Ureter (tissue), 1 donor: Measurements from ENCODE around the gene BMP5. TPM values are rescaled to one million over a fixed set of nuclear protein-coding genes. Genes with fewer than 3 reads are reported as not detected.

Experiments
- DNase-seq: peaks from one replicate; pipeline ENCODE4 v3.0.0-alpha.2; 2020; ENCODE audit warnings: low spot score
- total RNA-seq: library from RNA; stranded (reverse); gene quantifications from one replicate; pipeline ENCODE4 v1.2.4, GENCODE V29; 2023
- donor health status: DM: yes; HTN: yes; CAD: no.

BMP5 gene
- total RNA-seq, 1 donor from 2014 or later: 1.7 TPM

DNA sequence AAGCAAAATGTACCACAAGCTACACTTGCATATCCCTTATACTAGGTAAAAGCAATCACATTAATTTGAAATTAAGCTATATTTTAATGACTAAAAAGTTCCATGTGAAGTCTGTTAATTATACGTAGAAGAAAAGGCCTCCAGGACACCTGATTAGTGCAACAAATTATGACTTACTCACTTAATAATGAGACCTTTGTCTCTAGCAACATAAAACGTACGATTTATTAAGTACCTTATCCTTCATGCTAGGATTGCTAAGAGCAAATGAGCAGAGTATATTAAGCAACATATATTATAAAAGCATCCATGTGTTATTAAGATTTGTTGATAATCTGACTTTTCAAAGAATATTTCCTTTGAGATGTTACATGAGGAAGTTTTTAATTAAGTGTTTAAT lies 2.5 kb downstream of the BMP5 start:
- no peak for DNase-seq

DNA sequence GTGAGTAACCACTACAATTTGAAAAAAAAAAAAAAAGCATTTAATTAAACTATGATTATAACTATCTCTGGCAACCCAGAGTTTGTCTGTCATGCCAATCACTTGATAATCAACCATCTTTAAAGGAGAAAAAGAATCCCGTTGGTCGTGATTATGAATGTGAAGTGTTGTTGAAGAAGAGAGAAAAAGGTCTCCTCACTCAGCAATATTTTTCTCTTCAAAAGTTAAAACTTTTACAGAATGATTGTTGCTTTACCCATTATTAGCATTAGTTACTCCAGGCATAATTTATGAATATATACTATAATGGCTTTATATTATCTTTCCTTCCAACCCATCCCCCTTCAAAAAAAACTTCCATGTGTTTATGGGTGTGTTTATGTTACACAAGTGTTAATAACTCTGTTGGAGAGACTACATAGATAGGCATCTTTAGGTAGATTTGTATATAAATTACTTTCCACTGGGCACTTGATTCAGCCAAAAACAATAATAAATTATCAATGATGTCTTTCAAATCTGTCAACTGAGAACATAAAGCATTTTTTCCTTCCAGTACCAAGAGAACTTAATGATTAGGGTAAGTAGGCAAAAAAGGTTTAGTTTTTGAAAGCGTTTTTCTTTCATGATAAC lies 5.1 kb downstream of the BMP5 start:
- DNase-seq: no peak

DNA sequence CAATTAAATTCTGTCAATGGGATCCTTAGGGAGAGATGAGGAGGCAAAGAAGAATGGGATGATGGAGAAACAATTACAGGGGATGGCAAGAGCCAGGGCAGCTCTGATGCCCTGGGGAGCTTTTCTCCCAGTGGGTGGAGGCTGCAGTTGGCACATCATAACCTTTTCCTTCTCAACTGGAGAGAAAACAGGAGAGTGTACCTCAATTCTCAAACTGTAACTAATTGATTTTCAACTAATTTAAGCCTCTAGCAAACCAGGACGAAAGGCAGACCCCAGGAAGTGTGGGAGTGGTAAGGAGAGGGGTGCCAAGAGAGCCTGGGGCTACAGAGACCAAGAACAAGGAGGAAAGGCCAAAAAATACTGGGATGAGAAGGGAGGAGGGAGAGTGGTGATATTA lies 5.7 kb downstream of the BMP5 start:
- DNase-seq: no peak

DNA sequence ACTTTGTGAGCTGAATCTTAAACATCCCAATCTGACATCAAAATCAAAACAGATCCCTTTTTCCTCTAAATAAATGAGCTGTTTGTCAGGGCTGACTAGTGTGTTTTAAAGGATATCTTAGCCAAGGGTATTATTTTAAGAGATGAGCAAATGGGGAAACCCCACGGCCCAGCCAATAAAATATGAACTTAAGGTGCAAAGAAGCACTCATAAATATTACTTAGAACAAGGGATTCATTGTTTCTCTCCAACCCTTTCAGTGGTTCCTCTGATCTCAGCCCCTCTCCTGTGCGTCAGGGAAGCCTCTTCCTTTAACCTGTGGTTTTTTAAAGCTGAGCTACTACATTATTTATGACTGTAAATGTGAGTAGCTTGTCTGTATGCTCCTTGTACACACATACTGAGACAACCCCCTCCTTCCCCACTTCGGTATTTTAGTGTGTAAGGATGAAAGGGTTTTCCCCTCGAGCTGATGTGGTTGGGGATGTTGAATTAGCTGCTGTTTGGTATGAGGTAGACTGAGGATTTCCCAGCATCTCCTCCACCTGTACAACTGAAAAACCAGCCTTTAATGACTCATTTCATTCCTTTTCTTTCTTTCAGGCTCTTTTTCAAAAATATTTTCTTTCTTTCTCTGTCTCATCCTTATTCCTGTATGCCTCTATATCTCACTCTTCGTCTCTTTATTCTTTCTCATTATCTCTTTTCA lies 6.5 kb downstream of the BMP5 start:
- DNase-seq: no peak

DNA sequence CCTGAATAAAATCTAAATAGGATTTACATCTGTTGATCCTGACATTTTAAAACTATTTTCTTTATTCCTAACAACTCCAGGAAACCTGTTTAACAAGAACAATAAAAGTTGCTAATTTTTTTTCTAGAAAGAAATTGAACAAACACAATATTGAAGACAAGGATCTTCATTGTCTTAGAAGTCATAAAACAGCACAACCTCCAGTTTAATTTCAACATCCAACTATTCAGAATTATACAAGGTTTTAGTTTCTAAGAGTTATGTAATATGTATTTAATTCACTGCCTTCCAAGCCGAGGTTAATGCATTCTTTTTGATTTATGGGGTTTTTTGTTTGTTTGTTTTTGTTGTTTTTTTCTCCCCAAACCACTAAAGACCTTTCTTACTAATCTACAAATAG lies 7.2 kb downstream of the BMP5 start:
- no peak for DNase-seq

DNA sequence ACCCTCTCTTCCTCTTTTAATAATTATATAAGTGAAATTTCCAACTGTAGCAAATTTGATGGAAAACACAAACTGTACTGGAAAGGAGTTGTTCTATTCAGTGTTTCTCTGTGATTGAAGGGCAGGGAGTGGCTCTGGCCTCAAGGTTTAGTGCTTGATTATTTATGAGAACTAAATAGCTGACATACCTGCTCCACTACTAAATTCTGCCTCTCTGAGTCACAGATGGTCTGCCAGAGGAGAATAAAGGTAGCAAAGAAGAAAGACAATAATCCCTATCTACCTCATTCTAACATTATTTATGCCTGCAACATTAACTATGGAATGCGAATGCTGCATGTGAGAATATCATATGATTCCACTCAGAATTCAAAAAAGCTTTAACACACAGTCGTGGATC lies 9.3 kb downstream of the BMP5 start:
- no peak for DNase-seq

DNA sequence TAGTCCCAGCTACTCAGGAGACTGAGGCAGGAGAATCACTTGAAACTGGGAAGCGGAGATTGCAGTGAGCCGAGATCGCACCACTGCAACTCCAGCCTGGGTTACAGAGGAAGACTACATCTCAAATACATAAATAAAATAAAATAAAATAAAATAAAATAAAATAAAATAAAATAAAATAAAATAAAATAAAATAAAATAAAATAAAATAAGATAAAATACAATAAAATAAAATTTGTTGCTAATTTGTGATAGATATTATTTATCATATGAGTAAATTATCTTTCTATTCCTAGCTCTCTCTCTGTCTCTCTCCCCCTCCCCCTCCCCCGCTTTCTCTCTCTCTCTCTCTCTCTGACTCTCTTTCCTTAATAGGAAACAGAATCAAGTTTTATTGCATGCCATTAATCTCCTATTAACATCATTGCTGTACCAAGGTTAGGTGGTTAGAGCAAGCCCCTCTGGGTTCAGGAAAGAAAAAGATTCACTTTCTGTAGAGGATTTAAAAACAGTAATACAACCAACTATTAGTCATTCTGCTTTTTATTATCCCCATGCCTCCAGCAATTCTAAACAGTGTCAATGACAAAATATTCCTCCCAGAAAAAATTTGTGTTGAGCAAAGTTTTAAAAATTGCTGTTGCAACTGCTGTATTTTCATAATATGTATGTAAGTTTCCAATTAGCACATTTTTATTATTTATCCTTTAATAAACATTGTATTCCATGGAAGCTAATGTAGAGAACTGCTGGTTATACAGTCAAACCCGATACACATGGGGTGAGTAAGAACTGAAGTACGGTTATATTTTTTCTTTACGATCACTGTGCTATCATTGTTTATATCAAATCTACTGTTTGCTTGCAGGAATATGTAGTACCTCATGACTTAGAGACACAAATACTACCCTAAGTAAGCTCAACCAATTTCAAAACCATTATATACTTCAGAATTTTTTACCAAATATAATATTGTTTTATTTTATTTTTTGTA lies 22.1 kb downstream of the BMP5 start:
- no peak for DNase-seq

DNA sequence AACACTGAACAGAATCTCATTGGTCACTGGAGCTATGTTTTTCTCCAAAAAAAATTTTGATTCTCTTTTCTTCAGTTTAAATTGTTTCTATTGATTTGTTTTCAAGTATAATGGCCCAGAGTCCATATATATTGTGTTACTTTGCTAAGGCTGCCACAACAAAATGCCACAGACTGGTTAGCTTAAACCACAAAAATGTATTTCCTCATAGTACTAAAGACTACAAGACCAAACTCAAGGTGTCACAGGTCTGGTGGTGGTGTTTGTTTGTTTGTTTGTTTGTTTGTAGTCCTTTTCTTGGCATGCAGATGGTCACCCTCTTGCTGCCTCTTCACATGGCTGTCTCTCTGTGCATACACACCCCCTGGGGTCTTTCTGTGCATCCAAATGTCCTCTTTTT lies 34.0 kb downstream of the BMP5 start:
- no peak for DNase-seq

DNA sequence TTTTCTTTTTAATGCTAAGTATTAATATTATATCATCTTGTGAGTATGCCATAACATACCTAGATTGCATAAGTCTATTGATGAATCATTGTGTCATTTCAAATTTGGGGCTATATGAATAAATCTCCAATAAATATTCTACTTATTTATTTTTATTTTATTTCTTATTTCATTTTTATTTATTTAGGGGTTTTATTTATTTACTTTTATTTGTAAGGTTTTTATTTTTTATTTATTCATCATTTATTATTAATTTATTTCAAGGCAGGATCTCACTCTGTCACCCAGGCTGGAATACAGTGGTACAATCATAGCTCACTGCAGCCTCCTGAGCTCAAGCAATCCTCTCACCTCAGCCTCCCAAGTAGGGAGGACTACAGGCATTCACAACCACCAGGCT lies 36.3 kb downstream of the BMP5 start:
- DNase-seq: no peak

DNA sequence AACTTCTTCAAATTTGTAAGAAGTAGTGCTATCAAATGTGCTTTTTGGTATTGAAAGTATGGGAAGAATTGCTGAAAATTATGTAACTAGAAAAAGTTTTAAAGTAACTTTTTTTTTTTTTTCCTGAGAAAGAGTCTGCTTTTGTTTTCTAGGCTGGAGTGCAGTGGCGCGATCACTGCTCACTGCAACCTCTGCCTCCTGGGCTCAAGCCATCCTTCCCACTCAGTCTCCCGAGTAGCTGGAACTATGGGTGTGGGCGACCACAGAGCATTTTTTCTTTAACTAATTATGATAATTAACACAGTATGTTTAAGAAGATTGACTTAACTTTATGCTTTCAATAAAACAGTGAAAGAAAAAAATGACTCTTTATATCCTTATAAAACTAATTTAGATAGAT lies 38.4 kb downstream of the BMP5 start:
- DNase-seq: no peak

DNA sequence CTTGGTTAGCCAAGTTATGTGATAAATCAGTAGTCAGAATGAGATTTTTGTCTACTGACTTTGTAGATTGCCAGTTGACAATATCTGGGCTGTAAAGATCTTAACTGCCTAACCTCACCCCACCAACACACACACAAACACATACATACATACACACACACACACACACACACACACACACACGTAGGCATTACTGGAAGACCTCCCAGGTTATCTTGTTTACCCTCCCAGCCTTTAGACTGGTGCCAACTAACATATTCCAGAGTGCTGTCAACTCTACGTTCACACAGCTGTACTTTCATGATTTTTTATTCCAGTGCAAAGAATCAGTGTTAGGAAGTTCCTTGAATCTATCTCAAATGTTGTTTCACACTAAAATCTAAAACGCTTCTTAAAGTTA lies 38.9 kb downstream of the BMP5 start:
- no peak for DNase-seq

DNA sequence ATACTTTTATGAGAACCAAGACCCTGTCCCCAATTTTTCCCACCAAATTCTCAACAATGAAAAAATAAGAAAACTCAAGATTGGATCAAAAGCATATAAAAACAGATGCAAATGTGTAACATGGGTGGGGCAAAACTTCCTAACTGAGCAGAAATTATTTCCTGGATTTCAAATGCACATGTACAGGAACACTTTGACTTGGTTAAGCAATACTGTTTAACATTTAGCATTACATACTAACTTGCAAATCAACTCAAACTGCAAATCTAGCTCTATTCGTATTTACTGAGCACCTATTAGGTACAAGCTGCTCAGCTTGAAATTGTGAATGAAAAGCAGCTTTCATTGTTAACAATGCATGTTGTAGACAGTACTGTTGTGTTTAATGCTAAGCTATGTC lies 40.2 kb downstream of the BMP5 start:
- no peak for DNase-seq

DNA sequence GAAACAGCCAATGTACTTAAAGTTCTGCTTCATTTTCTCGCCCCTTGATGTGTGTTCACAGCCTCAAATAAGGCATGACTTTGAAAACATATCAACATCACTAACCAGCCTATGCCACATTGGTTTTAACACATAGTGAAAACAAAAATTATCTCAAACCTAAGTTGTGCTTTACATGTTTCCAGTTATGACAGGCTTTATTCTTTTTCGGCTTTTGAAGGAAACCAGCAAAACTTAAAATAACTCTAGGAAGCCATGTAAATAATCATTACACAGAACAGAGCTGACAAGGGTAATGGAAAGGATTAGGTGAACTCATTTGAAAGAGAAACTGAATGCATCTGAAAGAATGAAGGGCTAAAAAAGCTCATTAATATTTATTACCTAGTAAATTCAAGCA lies 42.1 kb downstream of the BMP5 start:
- DNase-seq: no peak

DNA sequence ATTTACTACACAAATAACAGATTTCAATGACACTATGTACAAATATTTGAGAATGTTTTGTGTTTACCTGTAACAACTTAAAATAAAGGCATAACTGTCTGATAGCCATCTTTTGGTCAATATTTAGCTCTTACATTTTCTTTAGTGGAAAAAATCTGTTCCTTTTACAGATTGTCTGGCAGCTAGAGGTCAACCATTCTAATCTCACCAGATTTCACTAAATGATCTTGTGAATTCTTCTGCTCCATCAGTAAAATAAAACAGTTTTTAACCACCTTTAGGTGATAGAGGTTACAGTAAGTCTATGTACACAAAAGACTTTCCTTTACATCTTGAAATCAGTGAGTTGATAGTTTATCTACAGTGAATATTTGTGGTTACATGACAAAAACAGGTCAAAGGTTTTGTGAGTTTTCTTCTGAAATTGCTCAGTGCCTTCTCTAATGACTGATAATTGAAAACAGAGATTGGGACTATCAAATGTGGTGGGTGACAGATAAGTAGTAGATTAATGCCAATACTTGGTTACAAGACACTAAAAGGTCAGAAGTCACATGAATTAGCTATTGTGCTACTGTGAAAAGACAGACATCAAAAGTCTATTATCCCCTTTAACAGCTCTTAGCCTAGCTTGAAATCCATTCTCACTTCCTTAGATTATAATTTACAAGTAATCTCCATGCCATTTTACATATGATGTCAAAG lies 47.4 kb downstream of the BMP5 start:
- no peak for DNase-seq

DNA sequence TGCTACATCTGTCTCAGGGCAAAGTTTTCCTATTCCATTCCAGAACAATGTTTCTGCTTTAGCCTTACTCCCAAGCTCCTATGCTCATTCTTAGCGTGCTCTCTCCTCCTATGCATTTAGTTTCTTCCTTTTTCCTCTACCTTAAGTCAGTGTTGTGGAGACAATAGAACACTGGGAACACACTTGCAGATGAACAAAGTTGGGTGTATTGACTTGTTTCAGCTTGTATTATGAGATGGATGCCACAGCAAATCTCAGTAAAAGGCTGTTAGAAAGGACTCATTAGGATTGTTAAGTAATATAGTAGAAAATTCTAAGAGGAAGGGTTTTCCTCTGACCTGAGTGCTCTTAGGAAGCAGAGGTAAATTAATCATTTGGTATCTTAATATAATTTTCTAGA lies 48.4 kb downstream of the BMP5 start:
- no peak for DNase-seq

DNA sequence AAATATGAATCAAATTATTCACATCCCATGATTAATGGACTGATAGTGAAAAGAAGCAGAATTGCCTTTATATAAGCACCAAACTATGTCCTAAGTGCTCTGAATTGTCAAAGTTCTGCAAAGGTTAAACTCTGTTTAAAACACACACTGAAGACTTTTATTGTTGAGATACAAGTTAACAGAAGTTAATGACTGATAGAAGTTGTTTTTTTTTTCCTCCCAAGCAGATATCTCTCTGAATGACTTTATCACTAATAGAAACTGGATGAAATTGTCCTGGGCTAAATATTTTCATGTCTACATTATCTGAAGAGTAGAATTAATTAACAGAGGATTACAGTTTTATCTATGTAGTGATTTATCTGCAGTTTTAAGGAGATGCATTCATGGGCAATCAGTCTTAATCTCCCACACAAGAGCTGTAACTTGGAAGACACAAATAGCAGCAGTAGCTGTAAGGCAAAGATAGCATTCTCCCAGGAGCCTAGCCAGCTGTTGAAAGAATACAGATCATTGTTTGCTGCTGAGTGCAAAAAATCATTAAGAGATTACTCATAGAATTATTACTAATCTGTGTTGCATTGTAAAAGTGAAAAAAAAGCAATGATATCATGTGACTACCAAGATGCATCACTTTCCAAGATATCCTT lies 49.9 kb downstream of the BMP5 start:
- no peak for DNase-seq

DNA sequence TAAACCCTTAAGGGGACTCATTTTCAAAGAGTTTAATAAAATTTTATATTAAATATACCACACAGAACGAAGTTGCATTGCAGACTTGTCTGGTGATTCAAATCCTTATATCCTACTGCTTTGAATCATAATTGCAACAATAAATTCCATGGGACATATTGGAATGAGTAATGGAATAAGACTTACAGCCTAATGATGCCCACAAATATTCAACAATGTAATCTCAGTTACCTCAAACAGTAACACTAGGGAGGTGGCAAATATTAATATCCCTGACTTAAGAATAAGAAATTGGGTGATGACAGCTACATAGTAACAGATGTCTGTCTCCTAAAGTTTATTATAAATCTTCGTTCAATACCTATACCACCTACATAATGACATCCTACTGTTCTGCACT lies 52.6 kb downstream of the BMP5 start:
- no peak for DNase-seq

DNA sequence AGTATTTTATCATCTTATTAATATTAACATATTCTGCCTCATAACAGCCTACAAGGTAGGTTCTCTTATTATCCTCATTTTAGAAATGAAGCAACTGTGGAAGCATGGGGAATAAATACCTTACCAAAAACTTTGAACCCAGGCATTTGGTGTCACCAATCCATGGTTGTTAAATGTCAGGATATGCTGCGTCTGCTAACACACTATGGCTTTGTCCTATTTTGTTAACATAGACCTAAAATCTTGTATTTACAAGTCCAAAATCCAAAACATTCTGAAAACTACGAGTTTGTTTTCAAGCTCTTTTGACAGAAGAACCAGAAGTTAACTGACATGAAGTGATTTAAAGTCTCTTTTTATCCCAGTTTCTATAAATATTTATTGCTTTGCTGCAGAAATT lies 53.4 kb downstream of the BMP5 start:
- no peak for DNase-seq

DNA sequence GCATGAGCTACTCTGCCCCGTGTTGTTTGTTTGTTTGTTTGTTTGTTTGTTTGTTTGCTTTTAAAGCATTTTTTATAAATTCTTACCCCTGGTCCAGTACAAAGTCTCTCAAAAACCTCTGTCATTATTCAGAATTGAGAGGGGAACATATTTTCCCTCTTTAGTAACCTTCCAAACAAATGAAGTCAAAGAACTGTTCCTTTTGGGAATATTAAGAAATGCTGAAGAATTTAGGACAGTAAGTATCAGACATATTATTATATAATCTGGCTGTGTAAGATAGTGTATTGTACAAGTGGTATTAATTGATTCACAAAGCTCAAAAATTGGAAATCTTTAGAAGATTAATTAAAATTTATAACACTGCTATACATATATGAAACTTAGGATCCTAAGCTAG lies 54.7 kb downstream of the BMP5 start:
- no peak for DNase-seq

DNA sequence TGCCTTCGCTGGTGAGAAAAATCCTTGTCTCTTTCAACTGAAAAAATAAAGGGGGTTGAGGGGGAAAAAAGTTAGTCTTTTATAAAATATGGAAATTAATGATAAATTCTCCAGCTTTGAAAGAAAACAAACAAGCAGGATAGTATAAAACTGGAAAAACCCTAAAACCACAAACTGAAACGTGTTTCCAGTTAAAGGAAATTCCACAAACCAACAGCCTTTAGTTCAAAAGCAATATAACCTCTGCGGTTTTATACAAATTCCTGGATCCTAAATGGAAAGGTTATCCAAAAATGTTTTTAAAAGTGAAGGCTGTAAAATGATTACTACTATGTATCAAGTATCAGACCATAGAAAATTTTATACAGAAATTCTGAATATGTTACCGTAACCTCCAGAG lies 55.6 kb downstream of the BMP5 start:
- DNase-seq: no peak

DNA sequence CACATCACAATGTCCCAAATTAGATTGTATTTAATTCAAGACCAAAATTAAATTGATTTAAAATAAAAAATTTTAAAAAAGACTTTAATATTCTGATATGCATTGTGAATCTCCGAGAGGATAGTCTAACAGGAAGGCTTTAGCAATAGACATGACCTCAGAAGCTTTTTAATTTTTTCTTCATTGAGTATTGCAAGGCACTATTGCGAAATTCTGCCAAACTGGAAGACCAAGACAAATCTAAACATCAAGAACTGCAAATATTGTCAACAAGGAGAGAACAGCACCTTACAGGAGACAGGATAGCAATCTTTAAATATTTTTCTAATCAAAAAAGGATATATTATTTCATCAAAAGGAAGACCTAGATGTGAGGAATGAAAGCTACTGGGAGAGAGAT lies 56.9 kb downstream of the BMP5 start:
- DNase-seq: no peak

DNA sequence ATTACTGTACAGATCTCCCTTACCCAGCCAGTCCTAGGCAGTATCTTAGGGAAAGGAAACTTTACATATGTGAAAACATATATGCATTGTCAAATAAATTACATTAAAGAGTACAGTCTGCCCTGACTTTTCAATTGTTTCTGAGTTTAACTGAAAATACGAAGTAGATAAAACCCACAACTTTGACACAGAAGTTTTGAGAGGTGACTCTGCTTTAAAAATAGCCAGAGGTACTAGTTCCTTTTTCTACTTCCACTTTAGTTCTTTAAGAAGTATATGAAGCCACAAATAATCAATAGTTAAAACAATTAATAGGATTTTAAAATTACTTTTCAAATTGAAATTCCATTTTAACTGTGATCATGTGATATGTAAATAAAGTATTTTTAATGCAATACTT lies 62.9 kb downstream of the BMP5 start:
- DNase-seq: no peak
